ENCODE data around the gene TNRC6C. TPM values are rescaled to one million over a fixed set of nuclear protein-coding genes. Genes with fewer than 3 reads are reported as not detected.

Gene TNRC6C
- total and polyA plus RNA-seq, 2 of the 13 experiments (the other 11 are each of a cell fraction or from before 2014, with no cell fraction given), result 0.66 to 4.9 TPM

DNA sequence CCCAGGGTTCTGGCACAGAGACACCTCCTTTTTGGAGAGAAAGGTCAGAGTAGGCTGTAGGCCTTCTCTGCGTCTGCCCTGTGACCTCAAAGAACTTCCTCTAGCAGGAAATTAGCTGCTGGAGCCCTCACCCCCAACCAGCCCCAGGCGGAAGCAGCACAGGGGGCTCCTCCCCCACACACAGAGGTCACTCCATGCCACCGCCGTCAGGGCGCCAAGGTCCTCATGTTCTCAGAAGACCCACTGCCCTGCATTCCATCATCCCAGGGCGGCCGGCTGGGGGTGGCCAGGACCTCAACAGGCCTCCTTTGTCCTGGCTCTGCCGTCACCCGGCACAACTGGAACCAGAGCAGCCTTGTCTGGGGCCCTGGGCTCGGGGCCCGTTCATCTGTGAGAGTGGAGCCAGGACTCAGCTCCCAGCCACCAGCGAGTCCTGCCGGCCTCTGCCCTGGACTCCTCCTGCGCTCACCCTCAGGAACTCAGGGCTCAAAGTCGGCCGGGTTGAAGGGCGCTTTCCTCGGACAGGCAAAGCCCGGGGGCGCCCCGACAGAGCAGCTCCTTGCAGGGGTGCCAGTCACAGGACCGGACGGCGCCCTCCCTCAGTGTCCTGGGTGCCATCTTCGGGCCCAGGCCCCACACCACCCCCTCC is 168.9 kb downstream of the TNRC6C start (continued):
- TF ChIP-seq THAP9 (CRISPR knock-in tag; IDR thresholded peaks at IDR 0.05; ENCODE audit: borderline replicate concordance), result peak; percentile 89; the same call in 1 of the 2 replicates
- no peak for TF ChIP-seq ZNF737 (CRISPR knock-in tag; IDR thresholded peaks at IDR 0.05; ENCODE audit: borderline replicate concordance)
- TF ChIP-seq ZSCAN30 (CRISPR knock-in tag; IDR thresholded peaks at IDR 0.05), result no peak
- no peak for TF ChIP-seq GZF1 (CRISPR knock-in tag; IDR thresholded peaks at IDR 0.05)
- 0 out of 2 replicates have a peak, but pooled peaks have one; percentile 25 for TF ChIP-seq ZNF639 (CRISPR knock-in tag; conservative IDR thresholded peaks at IDR 0.05)
- TF ChIP-seq ZNF276 (CRISPR knock-in tag; IDR thresholded peaks at IDR 0.05; ENCODE audit: low read depth), result 0 out of 2 replicates have a peak, but pooled peaks have one; percentile 46
- TF ChIP-seq SRSF9 (IDR thresholded peaks at IDR 0.05; ENCODE audit: borderline replicate concordance, insufficient read depth, low read depth, low read length, poor library complexity, severe bottlenecking), result no peak
- TF ChIP-seq DPF2 (CRISPR knock-in tag; IDR thresholded peaks at IDR 0.05; ENCODE audit: borderline replicate concordance, low read depth), result peak; percentile 69; the same call in 1 of the 2 replicates
- peak; percentile 93 for TF ChIP-seq MIXL1 (CRISPR knock-in tag; IDR thresholded peaks at IDR 0.05)
- TF ChIP-seq ZNF230 (CRISPR knock-in tag; IDR thresholded peaks at IDR 0.05), result 0 out of 2 replicates have a peak, but pooled peaks have one; percentile 48
- TF ChIP-seq ZNF225 (CRISPR knock-in tag; IDR thresholded peaks at IDR 0.05), result peak; percentile 46; the same call in 1 of the 2 replicates
- peak; percentile 92 for TF ChIP-seq TEAD3 (CRISPR knock-in tag; optimal IDR thresholded peaks at IDR 0.05; ENCODE audit: borderline replicate concordance)
- 0 out of 2 replicates have a peak, but pooled peaks have one; percentile 37 for TF ChIP-seq ZNF589 (CRISPR knock-in tag; conservative IDR thresholded peaks at IDR 0.05)
- TF ChIP-seq, protein P1, sequence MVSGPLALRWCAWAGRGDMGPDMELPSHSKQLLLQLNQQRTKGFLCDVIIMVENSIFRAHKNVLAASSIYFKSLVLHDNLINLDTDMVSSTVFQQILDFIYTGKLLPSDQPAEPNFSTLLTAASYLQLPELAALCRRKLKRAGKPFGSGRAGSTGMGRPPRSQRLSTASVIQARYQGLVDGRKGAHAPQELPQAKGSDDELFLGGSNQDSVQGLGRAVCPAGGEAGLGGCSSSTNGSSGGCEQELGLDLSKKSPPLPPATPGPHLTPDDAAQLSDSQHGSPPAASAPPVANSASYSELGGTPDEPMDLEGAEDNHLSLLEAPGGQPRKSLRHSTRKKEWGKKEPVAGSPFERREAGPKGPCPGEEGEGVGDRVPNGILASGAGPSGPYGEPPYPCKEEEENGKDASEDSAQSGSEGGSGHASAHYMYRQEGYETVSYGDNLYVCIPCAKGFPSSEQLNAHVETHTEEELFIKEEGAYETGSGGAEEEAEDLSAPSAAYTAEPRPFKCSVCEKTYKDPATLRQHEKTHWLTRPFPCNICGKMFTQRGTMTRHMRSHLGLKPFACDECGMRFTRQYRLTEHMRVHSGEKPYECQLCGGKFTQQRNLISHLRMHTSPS (CRISPR knock-in tag; IDR thresholded peaks at IDR 0.05; ENCODE audit: low read depth), result peak; percentile 62
- TF ChIP-seq ZNF678 (CRISPR knock-in tag; IDR thresholded peaks at IDR 0.05), result peak; percentile 87
- peak; percentile 19; the same call in 1 of the 2 replicates for TF ChIP-seq MEIS1 (CRISPR knock-in tag; IDR thresholded peaks at IDR 0.05; ENCODE audit: borderline replicate concordance)
- TF ChIP-seq SKIL (CRISPR knock-in tag; IDR thresholded peaks at IDR 0.05; ENCODE audit: borderline replicate concordance), result peak; percentile 90
- no peak for TF ChIP-seq ZNF577 (CRISPR knock-in tag; IDR thresholded peaks at IDR 0.05; ENCODE audit: borderline replicate concordance, low read depth)
